ENCODE data around the gene GNB5.
A peak's percentile ranks its signal among the peaks of the same experiment; 100 is the strongest.
"Not testable (repeated sequence)": the region's sequence is repeated elsewhere in the genome, so short reads cannot be mapped to it uniquely, and the experiment has no call there.

The GNB5 gene

GRCh38 chr15:52206446-52206845 lies 15.3 kb upstream of the GNB5 start:
- no peak for DNase-seq

- DNase-seq: no peak
These were observed 13.5 kb upstream of the GNB5 start for GRCh38 chr15:52204657-52205056.

GRCh38 chr15:52200831-52201365 lies 9.7 kb upstream of the GNB5 start:
- DNase-seq: no peak

- DNase-seq: no peak
These were observed 8.1 kb upstream of the GNB5 start for GRCh38 chr15:52199271-52199670.

- no peak for DNase-seq
These were observed 5.7 kb upstream of the GNB5 start for GRCh38 chr15:52196891-52197290.

GRCh38 chr15:52193791-52194190 lies 2.6 kb upstream of the GNB5 start:
- no peak for DNase-seq

GRCh38 chr15:52193321-52193720 lies 2.1 kb upstream of the GNB5 start:
- DNase-seq: no peak

GRCh38 chr15:52186651-52187486 lies 4.3 kb downstream of the GNB5 start:
- no peak for DNase-seq

- no peak for DNase-seq
These were observed 6.0 kb downstream of the GNB5 start for GRCh38 chr15:52185151-52185561.

GRCh38 chr15:52184721-52185120 lies 6.5 kb downstream of the GNB5 start:
- DNase-seq: no peak

GRCh38 chr15:52183562-52184173 lies 7.5 kb downstream of the GNB5 start:
- DNase-seq: no peak

GRCh38 chr15:52181938-52182780 lies 9.0 kb downstream of the GNB5 start:
- no peak for DNase-seq

- DNase-seq: no peak
These were observed 10.2 kb downstream of the GNB5 start for GRCh38 chr15:52180851-52181450.

- DNase-seq: no peak
These were observed 10.9 kb downstream of the GNB5 start for GRCh38 chr15:52180196-52180835.

GRCh38 chr15:52179278-52180195 lies 11.7 kb downstream of the GNB5 start:
- peak; percentile 90 for DNase-seq

- DNase-seq: no peak
These were observed 12.4 kb downstream of the GNB5 start for GRCh38 chr15:52178765-52179164.

- no peak for DNase-seq
These were observed 18.3 kb downstream of the GNB5 start for GRCh38 chr15:52172869-52173268.

GRCh38 chr15:52171807-52172206 lies 19.4 kb downstream of the GNB5 start:
- DNase-seq: no peak

- DNase-seq: no peak
These were observed 19.8 kb downstream of the GNB5 start for GRCh38 chr15:52171386-52171785.

GRCh38 chr15:52170199-52170598 lies 21.0 kb downstream of the GNB5 start:
- not testable (repeated sequence) for DNase-seq

- not testable (repeated sequence) for DNase-seq
These were observed 25.6 kb downstream of the GNB5 start for GRCh38 chr15:52165494-52166131.
